ENCODE data around the gene MAGI2.

Gene MAGI2

DNA sequence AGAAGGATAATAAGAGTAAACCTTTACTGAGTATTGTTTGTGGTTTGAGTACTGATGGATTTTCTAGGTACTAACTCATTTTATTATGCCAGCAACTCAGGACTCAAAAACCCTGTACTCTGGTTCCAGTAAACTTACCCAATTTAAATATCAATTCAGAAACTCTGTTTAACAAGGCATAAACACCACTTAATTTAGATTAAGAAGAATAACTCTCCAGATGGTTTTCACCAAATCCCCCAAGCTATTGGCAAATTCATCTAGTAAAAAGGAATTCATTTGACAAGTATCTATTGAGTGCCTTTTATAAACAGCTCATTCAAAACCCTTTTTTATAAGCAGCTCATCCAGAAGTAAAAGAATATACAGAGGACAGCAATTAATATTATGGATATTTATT, 1082.5 kb downstream of the MAGI2 start:
- POLR2A ChIA-PET (ENCODE audit: low non-redundant PET): no interaction called here
- no peak overlapping the region for H3K27ac ChIP-seq
- DNase-seq (ENCODE audit: low spot score): no peak
- CTCF ChIA-PET: no interaction called here
- TF ChIP-seq, protein P1, sequence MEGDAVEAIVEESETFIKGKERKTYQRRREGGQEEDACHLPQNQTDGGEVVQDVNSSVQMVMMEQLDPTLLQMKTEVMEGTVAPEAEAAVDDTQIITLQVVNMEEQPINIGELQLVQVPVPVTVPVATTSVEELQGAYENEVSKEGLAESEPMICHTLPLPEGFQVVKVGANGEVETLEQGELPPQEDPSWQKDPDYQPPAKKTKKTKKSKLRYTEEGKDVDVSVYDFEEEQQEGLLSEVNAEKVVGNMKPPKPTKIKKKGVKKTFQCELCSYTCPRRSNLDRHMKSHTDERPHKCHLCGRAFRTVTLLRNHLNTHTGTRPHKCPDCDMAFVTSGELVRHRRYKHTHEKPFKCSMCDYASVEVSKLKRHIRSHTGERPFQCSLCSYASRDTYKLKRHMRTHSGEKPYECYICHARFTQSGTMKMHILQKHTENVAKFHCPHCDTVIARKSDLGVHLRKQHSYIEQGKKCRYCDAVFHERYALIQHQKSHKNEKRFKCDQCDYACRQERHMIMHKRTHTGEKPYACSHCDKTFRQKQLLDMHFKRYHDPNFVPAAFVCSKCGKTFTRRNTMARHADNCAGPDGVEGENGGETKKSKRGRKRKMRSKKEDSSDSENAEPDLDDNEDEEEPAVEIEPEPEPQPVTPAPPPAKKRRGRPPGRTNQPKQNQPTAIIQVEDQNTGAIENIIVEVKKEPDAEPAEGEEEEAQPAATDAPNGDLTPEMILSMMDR (conservative IDR thresholded peaks at IDR 0.05; ENCODE audit: low read depth): no peak

DNA sequence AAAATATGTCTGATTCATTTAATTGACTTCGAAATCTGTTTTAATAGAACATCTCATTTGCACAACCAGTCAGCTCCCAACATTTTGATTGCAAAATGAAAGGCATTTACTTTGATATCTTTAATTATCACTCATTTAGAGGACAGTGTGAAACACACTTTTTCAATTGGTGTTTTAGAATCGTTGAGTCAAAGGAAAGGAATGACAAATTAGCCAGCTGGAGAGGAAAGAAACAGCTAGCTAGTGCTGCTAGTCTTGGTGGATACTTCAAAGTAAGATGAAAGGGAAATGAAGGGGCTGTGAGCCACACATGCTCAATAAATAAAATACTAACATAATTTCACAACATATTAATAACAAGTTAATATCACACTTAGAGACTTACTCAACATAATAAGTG, 1084.7 kb downstream of the MAGI2 start:
- POLR2A ChIA-PET (ENCODE audit: low non-redundant PET): no interaction called here
- DNase-seq (ENCODE audit: low spot score): no peak
- TF ChIP-seq, protein P1 (conservative IDR thresholded peaks at IDR 0.05; ENCODE audit: low read depth): no peak
- H3K27ac ChIP-seq: no peak overlapping the region
- CTCF ChIA-PET: no interaction called here

DNA sequence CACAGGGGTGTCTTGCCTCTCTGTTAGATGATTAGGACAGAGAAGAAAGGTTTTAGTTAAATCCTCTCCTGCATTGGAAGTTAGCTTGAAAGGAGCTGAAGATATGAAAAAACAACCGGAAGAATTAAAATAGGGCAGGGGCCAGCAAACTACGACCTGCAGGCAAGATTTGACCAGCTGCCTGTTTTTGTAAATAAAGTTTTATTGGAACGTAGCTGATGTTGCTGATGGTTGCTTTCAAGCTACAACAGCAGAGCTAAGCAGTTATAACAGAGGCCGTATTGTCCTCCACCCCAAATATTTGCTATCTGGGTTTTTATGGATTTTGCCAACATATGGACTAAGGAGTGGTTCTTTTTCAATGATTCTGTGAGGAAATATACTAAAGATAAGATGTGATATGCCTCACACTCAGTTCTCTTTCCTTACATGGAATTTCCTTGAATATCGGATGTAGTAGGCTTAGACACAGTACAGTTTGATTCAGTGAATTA, 1086.1 kb downstream of the MAGI2 start:
- DNase-seq (ENCODE audit: low spot score): no peak
- H3K27ac ChIP-seq: no peak overlapping the region
- POLR2A ChIA-PET (ENCODE audit: low non-redundant PET): no interaction called here
- CTCF ChIA-PET: interaction anchor here (1.0 kb wide), 1 partner anchor 347 kb away, joined by 5 read pairs; no protein-coding TSS in a partner anchor
- TF ChIP-seq, protein P1 (conservative IDR thresholded peaks at IDR 0.05; ENCODE audit: low read depth): no peak

DNA sequence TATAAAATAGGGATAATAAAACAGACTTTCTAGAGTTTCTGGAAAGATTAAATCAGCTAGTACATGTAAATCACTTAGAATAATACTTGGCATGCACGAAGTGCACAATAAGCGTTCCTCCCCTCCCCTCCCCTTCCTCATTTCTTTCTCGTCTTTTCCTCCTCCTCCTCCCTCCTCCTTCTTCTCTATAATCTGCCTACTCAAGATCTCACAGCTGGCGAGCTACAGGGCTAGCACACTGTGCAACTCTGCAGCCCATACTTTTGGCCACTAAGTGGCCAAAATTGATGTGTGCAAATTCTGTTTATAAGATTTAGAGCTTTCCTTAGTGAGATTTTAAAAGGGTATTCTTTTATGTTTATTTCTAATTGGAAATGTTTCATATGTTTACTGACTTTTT, 1089.6 kb downstream of the MAGI2 start:
- POLR2A ChIA-PET (ENCODE audit: low non-redundant PET): no interaction called here
- CTCF ChIA-PET: interaction anchor here (1.1 kb wide), 1 partner anchor 75 kb away, joined by 3 read pairs; no protein-coding TSS in a partner anchor
- DNase-seq (ENCODE audit: low spot score): no peak
- TF ChIP-seq, protein P1 (conservative IDR thresholded peaks at IDR 0.05; ENCODE audit: low read depth): no peak
- no peak overlapping the region for H3K27ac ChIP-seq

DNA sequence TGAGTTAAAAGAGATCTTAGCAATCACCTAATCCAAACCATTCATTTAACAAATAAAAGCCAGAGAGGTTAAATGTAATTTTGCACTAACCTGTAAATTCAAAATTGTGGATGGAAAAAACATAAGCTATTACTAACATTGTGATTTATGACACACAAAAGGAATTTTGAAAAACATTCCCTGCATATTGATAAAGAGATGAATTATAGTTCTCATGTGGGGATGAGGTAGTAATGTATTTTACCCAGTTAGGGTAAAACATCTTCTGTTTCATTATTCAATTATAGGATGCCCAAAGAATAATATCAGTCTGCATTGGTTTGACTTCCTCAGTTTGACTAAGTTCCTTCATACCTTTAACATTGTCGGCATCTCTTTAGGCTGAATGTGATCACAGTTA, 1093.6 kb downstream of the MAGI2 start:
- POLR2A ChIA-PET (ENCODE audit: low non-redundant PET): no interaction called here
- CTCF ChIA-PET: interaction anchor here (0.5 to 0.6 kb wide), 2 partner anchors 445 to 1220 kb away, joined by 3 read pairs; no protein-coding TSS in a partner anchor
- TF ChIP-seq, protein P1 (conservative IDR thresholded peaks at IDR 0.05; ENCODE audit: low read depth): no peak
- H3K27ac ChIP-seq: no peak overlapping the region
- DNase-seq (ENCODE audit: low spot score): no peak

DNA sequence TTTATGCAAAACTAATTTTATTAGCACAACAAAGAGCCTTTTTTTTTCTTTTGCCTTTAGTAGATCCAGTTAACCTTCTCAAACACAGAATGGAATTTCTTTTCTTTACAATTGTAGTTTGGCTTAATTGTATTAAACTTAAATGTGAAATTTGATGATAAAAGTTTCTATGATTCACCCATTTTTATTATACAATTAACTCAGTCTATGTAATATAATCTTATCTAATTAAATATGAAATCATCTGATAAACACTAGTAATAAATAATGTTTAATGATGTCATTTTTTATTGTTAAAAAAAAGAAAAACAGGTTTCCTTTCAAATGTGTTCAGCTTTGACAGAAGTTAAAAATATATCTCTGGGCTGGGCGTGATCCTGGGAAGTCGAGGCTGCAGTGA, 1095.8 kb downstream of the MAGI2 start:
- H3K27ac ChIP-seq: no peak overlapping the region
- POLR2A ChIA-PET (ENCODE audit: low non-redundant PET): no interaction called here
- TF ChIP-seq, protein P1 (conservative IDR thresholded peaks at IDR 0.05; ENCODE audit: low read depth): no peak
- CTCF ChIA-PET: no interaction called here
- DNase-seq (ENCODE audit: low spot score): no peak

DNA sequence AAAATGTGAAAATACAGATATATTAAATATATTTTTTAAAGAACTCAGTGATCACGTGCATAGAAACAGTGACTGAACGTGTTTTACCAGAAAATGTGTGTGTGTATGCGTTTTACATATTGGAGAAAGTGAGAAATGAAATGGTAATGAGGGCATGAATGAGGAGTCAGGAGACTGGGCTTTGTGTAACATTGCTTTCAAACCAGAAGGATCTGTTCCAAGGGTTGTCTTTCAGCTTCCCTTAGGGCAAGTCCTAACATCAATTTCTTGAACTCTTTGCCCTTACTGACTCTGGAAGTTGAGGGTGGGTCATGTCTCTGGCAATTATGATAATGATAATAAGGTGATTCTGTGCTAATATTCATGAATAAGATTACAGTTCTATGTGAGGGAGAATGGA, 1097.6 kb downstream of the MAGI2 start:
- CTCF ChIA-PET: no interaction called here
- no peak for DNase-seq (ENCODE audit: low spot score)
- TF ChIP-seq, protein P1 (conservative IDR thresholded peaks at IDR 0.05; ENCODE audit: low read depth): no peak
- no peak overlapping the region for H3K27ac ChIP-seq
- POLR2A ChIA-PET (ENCODE audit: low non-redundant PET): no interaction called here
